H1 (cell line): ENCODE data around the gene CRYGN. TPM values are rescaled to one million over a fixed set of nuclear protein-coding genes. Genes with fewer than 3 reads are reported as not detected.

Experiments
- FOSL1 ChIP-seq: IDR thresholded peaks from 2 replicates; pipeline ENCODE4 v1.6.1; 2011; ENCODE audit warnings: mild to moderate bottlenecking, low read depth, low read length, moderate library complexity; ENCODE audit not compliant: insufficient read depth
- RNF2 ChIP-seq: fragments of 200-900, 300-1000 bp; sonication (generic); IDR thresholded peaks from 2 replicates; pipeline ENCODE4 v1.7.1; 2016; ENCODE audit warnings: borderline replicate concordance, low read depth, mild to moderate bottlenecking, antibody characterized with exemption, low read length; ENCODE audit not compliant: poor library complexity, severe bottlenecking; ENCODE audit errors: missing control alignments
- SIX5 ChIP-seq: IDR thresholded peaks from 2 replicates; pipeline ENCODE4 v1.6.1; 2011; ENCODE audit warnings: mild to moderate bottlenecking, low read depth, low read length
- SP1 ChIP-seq: IDR thresholded peaks from 2 replicates; pipeline ENCODE4 v1.6.1; 2011; ENCODE audit warnings: low read depth, low read length
- polyA plus RNA-seq, 7 experiments: library from polyadenylated mRNA; depleted of rRNA in 3 of 7; stranded (reverse) in 5 of 7; unstranded in 2 of 7; fragments of >200 nt in 5 of 7; fragments of 200-250 nt in 2 of 7; gene quantifications; 1 replicate in 5 of 7; 2 replicates in 1 of 7; 4 replicates in 1 of 7; pipeline versions ENCODE4 v1.2.1 to v1.2.3, GENCODE V29; 2011 to 2013; ENCODE audit warnings: missing spikeins in 2 of 7, mixed read lengths in 2 of 7
- total RNA-seq: library from RNA; stranded (reverse); fragmentation: NEBNext Ultra II Directional; extraction: Animal tissue kit (Norgen Biotek cat#: 25700); gene quantifications from 2 replicates; pipeline ENCODE4 v1.2.1, GENCODE V29; 2021
- TF ChIP-seq, protein P1 (sequence below), 3 experiments: IDR thresholded peaks; 1 replicate in 2 of 3; 2 replicates in 1 of 3; pipeline versions ENCODE4 v1.5.1 to v1.6.1; 2011; ENCODE audit warnings: low read length in 3 of 3, mild to moderate bottlenecking in 3 of 3, inconsistent platforms in 2 of 3, low read depth in 1 of 3, moderate library complexity in 1 of 3; ENCODE audit not compliant: insufficient read depth in 1 of 3; ENCODE audit errors: control extremely low read depth in 1 of 3

Gene CRYGN
- total and polyA plus RNA-seq, 2 of the 8 experiments (the other 6 are each of a cell fraction or from before 2014, with no cell fraction given) = 0.98 to 1.6 TPM

DNA sequence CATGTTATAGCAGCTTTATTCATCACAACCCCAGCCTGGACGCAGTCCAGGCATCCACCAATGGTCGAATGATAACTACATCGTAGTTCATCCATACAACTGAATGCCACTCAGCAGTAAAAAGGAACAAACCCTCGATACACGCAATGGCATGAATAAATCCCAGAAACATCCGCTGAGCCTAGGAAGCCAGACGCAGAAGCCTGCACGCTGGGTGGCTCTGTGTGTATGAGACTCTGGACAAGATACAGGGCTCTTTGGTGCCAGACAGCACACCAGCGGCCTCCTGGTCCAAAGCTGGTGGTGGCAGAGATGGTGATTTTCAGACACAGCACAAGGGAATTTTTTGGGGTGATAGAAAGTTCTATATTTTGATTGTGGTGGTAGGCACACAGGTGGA is 10.0 kb upstream of the CRYGN start (continued):
- TF ChIP-seq RNF2 = no peak
- TF ChIP-seq FOSL1 = no peak
- TF ChIP-seq SP1 = no peak
- TF ChIP-seq SIX5 = no peak
- TF ChIP-seq, protein P1, sequence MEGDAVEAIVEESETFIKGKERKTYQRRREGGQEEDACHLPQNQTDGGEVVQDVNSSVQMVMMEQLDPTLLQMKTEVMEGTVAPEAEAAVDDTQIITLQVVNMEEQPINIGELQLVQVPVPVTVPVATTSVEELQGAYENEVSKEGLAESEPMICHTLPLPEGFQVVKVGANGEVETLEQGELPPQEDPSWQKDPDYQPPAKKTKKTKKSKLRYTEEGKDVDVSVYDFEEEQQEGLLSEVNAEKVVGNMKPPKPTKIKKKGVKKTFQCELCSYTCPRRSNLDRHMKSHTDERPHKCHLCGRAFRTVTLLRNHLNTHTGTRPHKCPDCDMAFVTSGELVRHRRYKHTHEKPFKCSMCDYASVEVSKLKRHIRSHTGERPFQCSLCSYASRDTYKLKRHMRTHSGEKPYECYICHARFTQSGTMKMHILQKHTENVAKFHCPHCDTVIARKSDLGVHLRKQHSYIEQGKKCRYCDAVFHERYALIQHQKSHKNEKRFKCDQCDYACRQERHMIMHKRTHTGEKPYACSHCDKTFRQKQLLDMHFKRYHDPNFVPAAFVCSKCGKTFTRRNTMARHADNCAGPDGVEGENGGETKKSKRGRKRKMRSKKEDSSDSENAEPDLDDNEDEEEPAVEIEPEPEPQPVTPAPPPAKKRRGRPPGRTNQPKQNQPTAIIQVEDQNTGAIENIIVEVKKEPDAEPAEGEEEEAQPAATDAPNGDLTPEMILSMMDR (IDR thresholded peaks at IDR 0.05; ENCODE audit: control extremely low read depth in 1 of 3, insufficient read depth in 1 of 3, low read depth in 1 of 3, low read length in 3 of 3) = no peak
